D721Med (cell line): ENCODE measurements around the gene NDST4.

Source experiments
- DNase-seq: peaks from one replicate; pipeline ENCODE4 v3.0.0; 2011; ENCODE audit warnings: low spot score; ENCODE audit not compliant: insufficient read length
- FAIRE-seq: peaks from 2 replicates; lab custom pipeline; 2011; peaks lifted over from hg19 to GRCh38; lab: Jason Lieb, UNC
- TF ChIP-seq, protein P1 (sequence below): IDR thresholded peaks from 2 replicates; pipeline ENCODE4 v1.5.1; 2012; ENCODE audit warnings: mild to moderate bottlenecking, control low read depth; ENCODE audit not compliant: insufficient read depth; ENCODE audit errors: missing control alignments

NDST4 gene

DNA sequence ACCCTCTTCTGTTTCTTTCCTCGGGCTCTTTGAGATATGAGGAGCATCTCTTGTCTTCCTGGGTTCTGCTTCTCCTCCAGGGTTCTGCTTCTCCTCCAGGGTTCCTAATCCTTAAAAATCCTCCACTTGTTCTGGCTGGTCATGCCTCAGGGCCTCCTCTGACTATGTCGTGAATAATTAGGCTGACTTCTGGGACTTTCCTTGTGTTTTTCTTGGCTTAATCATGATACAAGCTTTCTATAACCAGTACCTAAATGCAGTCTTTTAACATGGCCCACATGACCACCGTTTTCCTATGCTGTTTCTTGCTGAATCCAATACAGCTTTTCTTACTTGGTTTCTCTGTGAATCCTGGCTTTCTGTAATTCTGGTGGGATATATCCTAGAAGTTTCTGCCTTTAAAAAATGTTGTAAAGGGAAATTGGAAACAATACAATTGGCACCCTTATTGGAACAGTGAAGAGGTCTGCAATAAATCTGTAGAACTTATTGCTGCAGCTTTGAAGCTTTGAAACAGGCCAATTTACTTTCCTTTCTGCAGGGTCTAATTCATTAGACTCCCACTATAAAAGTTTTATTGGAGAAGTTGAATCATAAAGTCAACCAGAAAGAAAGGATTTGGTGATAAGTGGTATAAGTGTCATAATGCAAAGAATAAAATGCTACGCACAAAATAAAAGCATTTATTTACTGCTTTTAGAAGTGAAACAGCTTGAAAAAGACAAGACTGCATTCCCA is 301.7 kb downstream of the NDST4 start:
- no peak for FAIRE-seq
- no peak for DNase-seq
- TF ChIP-seq, protein P1, sequence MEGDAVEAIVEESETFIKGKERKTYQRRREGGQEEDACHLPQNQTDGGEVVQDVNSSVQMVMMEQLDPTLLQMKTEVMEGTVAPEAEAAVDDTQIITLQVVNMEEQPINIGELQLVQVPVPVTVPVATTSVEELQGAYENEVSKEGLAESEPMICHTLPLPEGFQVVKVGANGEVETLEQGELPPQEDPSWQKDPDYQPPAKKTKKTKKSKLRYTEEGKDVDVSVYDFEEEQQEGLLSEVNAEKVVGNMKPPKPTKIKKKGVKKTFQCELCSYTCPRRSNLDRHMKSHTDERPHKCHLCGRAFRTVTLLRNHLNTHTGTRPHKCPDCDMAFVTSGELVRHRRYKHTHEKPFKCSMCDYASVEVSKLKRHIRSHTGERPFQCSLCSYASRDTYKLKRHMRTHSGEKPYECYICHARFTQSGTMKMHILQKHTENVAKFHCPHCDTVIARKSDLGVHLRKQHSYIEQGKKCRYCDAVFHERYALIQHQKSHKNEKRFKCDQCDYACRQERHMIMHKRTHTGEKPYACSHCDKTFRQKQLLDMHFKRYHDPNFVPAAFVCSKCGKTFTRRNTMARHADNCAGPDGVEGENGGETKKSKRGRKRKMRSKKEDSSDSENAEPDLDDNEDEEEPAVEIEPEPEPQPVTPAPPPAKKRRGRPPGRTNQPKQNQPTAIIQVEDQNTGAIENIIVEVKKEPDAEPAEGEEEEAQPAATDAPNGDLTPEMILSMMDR = no peak

DNA sequence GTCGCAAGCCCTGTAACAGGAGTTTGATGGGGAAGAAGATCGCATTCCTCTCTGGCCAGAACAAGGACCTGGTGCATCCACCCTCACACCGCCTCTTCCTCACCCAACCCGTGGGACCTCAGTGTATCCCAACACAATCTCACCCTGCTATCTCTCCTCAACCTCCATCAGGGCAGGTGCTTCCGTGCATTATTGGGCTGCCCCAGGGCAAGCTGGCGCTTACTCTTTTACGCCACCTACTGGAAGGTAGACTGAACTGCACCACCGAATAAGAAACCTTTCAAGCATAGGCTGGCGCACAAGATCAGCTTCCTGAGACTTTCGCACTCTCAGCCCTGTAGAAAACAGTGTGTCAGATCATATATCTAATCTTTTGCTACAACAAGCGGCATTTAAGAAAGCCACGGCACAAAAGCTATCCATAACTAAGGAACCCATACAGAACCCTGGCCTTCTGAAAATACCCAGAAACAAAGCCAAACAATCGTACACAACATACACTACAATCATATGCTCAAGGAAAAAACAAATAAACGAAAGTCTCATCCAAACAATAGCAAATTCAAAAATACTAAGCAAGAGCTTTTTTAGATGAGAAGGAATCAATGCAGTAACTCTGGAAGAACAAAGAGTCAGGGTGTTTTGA is 305.5 kb downstream of the NDST4 start:
- DNase-seq (no peak), FAIRE-seq (no peak)
- TF ChIP-seq, protein P1 = peak; percentile 74

- TF ChIP-seq, protein P1 = no peak
- FAIRE-seq (no peak), DNase-seq (no peak)
Measured at GRCh38 chr4:114807357-114807756, 306.1 kb downstream of the NDST4 start.

- TF ChIP-seq, protein P1 = no peak
- FAIRE-seq (no peak), DNase-seq (no peak)
Measured at GRCh38 chr4:114791976-114792375, 321.4 kb downstream of the NDST4 start.

DNA sequence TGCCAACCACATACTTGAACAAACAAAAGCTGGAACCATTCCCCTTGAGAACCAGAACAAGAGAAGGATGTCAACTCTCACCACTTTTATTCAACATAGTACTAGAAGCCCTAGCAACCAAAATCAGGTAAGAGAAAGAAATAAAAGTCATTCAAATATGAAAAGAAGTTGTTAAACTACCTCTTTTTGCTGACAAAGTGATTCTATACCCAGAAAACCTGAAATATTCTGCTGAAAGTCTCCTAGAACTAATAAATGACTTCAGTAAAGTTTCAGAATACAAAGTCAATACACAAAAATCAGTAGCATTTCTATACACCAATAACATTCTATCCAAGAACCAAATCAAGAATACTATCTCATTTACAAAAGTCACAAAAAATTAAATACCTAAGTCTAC is 327.9 kb downstream of the NDST4 start:
- TF ChIP-seq, protein P1 = no peak
- no peak for DNase-seq
- no peak for FAIRE-seq

DNA sequence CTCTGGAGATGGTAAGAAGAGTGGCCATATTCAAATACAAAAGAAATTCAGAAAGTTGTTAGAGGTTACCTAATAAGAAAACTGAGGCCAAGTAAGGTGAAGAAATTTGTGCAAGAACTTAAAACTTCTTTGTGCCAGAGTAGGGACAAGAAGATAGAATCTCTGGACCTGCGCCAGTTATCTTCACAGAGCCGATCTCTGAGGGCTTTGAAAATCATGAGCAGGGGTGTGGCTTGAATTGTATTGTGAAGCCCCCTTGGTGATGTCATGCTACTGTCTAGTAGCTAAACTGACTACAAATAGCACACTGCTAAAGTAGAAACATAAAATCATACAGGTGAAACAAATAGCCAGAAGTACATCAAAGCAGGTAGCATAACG is 330.2 kb downstream of the NDST4 start:
- TF ChIP-seq, protein P1 = no peak
- FAIRE-seq = no peak
- DNase-seq = no peak

DNA sequence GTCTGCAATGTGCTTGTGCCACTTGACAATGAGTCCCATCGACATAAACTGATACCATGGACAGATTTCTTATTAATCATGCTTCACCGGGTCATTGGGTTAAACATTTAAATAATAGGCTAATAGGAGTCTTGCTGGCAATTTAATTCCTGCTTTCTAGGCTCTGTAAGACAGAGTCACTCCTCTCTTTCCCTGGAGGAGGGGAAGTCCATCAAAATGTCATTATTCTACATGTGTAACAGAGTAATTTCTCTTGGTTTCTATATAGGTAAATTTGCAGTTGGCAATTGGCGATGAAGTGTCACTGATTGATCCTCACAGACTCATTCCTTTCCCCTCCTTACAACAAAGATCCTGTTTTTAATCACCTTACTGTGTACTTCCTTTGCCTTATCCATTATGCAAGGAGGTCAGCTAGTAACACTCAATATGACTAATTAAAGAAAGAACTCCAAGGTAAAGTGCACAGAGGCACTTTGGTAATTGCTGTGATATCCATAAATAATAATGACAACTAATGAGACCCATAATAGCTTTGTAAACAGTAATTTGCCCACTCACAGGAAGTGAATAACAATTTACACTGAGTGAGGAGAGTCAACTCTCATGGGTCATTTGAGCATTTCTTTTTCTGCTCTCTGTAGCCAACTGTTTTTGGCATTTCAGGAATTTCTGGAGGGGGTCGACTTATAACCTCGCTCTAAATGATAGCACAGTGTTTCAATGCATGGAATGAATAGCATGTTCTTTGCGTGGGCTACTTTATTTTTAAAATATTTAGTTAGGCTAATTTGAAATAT is 330.8 kb downstream of the NDST4 start:
- peak; percentile 55 for FAIRE-seq
- TF ChIP-seq, protein P1 = no peak
- no peak for DNase-seq
